NOMO-1 (cell line): ENCODE data around the gene GRIFIN.

Source experiments
- DNase-seq, 2 experiments: peaks; one replicate each; lab custom pipeline; 2025; ENCODE audit not compliant: unreplicated experiment in 2 of 2; lab: John Stamatoyannopoulos, UW

GRIFIN gene

GRCh38 chr7:2437537-2438148 is 38.6 kb downstream of the GRIFIN start:
- DNase-seq = no peak

- DNase-seq = no peak
These were observed 39.1 kb downstream of the GRIFIN start for GRCh38 chr7:2437136-2437535.

DNA sequence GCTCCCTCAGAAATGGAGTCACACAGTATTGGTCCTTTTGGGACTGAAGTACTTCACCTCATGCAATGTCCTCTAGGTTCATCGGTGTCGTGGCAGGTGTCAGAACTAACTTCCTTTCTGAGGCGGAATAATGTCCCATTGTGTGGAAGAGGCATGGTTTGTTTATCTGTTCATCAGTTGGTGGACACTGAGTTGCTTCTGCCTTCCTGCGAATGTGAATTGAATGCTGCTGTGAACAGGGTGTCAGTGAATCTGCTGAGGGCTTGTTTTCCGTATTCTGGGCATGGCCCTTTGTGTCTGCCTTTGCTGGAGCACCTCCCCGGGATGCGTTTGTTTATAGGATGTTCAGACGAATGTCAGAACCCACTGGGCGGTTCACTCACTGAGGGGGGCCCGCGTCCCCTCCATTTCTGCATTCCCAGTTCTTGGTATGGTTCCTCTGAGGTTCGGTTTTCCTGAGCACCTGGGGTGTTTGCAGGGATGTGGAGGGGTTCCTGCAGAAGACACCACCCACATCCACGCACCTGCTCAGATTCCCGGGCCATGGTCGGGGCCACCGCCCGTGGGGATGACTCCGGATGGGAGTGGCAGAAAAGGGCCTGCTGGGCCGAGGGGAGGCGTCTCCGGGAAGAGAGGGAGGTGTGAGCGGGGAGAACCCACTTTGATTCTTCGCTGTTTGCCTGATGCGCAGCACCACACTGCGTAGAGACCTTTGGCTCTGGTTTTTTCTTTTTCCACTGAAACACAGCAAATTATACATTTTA is 39.7 kb downstream of the GRIFIN start:
- no peak for DNase-seq

DNA sequence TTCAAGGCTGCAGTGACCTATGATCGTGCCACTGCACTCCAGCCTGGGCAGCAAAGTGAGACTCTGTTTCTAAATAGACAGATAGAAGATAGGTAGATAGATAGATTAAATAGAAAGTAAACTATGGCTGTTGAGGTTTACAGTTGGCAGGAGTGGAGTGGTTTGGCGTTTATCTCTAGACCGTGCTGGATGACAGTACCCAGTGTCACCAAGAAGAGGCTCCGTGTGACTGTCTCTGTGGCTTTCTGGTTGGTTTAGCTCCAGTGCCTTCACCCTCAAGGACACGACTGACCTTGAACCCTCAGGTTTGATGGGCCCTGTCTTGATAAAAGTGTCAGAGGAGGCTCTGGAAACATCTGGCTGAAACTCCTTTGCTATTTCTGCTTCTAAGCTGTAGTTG is 41.1 kb downstream of the GRIFIN start:
- no peak for DNase-seq

DNA sequence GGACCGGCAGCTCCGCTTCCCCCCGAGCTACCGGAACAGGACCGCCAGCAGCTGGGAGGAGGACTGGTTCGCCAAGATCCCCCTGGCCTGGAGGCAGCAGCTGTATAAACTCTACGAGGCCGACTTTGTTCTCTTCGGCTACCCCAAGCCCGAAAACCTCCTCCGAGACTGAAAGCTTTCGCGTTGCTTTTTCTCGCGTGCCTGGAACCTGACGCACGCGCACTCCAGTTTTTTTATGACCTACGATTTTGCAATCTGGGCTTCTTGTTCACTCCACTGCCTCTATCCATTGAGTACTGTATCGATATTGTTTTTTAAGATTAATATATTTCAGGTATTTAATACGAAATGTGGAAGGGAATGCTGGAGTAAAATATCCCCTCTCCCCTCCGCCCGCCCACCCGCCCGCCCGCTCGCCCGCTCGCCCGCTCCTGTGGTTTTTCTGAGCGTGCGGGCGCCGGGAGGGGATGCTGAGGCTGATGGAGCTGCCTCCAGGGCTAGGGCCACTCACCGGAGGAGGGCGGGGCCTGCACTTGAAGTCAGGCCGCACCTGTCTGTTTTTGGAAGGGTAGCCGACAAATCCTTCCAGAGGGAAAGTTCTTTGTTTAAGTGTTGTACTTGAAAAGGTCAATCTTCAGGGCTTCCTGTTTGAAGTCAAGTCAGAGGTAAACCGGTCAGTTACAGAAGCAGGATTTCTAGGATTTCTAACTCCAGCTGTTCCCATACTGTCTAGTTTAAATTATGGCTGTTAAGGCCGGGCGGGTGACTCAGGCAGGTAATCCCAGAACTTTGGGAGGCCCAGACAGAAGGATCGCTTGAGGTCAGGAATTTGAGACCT is 42.3 kb downstream of the GRIFIN start:
- no peak for DNase-seq

GRCh38 chr7:2432910-2433712 is 43.1 kb downstream of the GRIFIN start:
- no peak for DNase-seq

GRCh38 chr7:2431260-2431867 is 44.8 kb downstream of the GRIFIN start:
- DNase-seq = no peak

DNA sequence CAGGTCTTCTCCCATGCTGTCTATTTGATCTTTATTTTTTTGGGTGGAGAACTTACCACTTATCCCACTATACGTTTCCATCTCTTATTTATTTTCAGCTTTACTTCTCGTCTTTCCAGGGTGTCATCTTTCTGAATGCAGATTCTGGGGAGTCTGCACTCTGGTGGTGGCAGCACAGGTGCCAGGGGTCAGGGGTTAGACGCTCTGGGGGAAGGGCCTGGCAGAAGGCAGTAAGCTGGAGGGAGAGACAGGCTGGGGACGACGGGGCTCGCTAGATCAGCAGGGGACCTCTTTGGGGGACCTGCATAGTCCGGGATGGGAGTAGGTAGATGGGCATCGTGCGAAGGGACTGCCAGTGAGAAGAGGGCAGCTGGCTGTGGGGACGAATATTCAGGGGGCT is 50.4 kb downstream of the GRIFIN start:
- DNase-seq = no peak
